ENCODE measurements around the gene ITGBL1. TPM values are rescaled to one million over a fixed set of nuclear protein-coding genes. Genes with fewer than 3 reads are reported as not detected.

The ITGBL1 gene
- total RNA-seq, 1 experiment from 2014 or later = not detected

- Mint-ChIP-seq H3K27ac (ENCODE audit: unreplicated experiment) (no peak overlapping the region), H3K36me3 (ENCODE audit: insufficient read depth, unreplicated experiment) (no peaks in the 10 kb centered on the region), H3K9me3 (ENCODE audit: low read depth, unreplicated experiment) (no peaks in the 10 kb centered on the region), H3K4me1 (ENCODE audit: low read depth, unreplicated experiment) (no peaks in the 10 kb centered on the region), H3K4me3 (ENCODE audit: low read depth, unreplicated experiment) (no peak overlapping the region), H3K27me3 (ENCODE audit: unreplicated experiment) (no peaks in the 10 kb centered on the region)
- no peak for TF ChIP-seq CTCF (IDR thresholded peaks at IDR 0.05; ENCODE audit: unreplicated experiment)
- no TSS peak for BruUV-seq (replicated peaks)
- no peak for DNase-seq
- CTCF ChIA-PET = no interaction called here
- intact Hi-C loops (cut with micrococcal nuclease; ENCODE audit: unreplicated experiment) = no loop called here
Measured at GRCh38 chr13:101645871-101646270, 193.4 kb downstream of the ITGBL1 start.

- no TSS peak for BruUV-seq (replicated peaks)
- no peak for TF ChIP-seq CTCF (IDR thresholded peaks at IDR 0.05; ENCODE audit: unreplicated experiment)
- Mint-ChIP-seq H3K36me3 (ENCODE audit: insufficient read depth, unreplicated experiment) (no peaks in the 10 kb centered on the region), H3K27ac (ENCODE audit: unreplicated experiment) (no peak overlapping the region), H3K4me1 (ENCODE audit: low read depth, unreplicated experiment) (no peaks in the 10 kb centered on the region), H3K27me3 (ENCODE audit: unreplicated experiment) (no peaks in the 10 kb centered on the region), H3K4me3 (ENCODE audit: low read depth, unreplicated experiment) (no peak overlapping the region), H3K9me3 (ENCODE audit: low read depth, unreplicated experiment) (no peaks in the 10 kb centered on the region)
- intact Hi-C loops (cut with micrococcal nuclease; ENCODE audit: unreplicated experiment) = no loop called here
- no peak for DNase-seq
- CTCF ChIA-PET = no interaction called here
Measured at GRCh38 chr13:101647760-101648159, 195.3 kb downstream of the ITGBL1 start.

- no peaks in the 10 kb centered on the region for H3K27me3 Mint-ChIP-seq (ENCODE audit: unreplicated experiment)
- H3K4me3 Mint-ChIP-seq (ENCODE audit: low read depth, unreplicated experiment) = no peak overlapping the region
- H3K4me1 Mint-ChIP-seq (ENCODE audit: low read depth, unreplicated experiment) = no peaks in the 10 kb centered on the region
- no peaks in the 10 kb centered on the region for H3K36me3 Mint-ChIP-seq (ENCODE audit: insufficient read depth, unreplicated experiment)
- TF ChIP-seq CTCF (IDR thresholded peaks at IDR 0.05; ENCODE audit: unreplicated experiment) = no peak
- intact Hi-C loops (cut with micrococcal nuclease; ENCODE audit: unreplicated experiment) = no loop called here
- no peaks in the 10 kb centered on the region for H3K9me3 Mint-ChIP-seq (ENCODE audit: low read depth, unreplicated experiment)
- BruUV-seq (replicated peaks) = no TSS peak
- CTCF ChIA-PET = no interaction called here
- no peak overlapping the region for H3K27ac Mint-ChIP-seq (ENCODE audit: unreplicated experiment)
- DNase-seq = no peak
Measured at GRCh38 chr13:101648766-101649487, 196.5 kb downstream of the ITGBL1 start.

- no TSS peak for BruUV-seq (replicated peaks)
- DNase-seq = no peak
- Mint-ChIP-seq H3K27ac (ENCODE audit: unreplicated experiment) (no peak overlapping the region), H3K4me1 (ENCODE audit: low read depth, unreplicated experiment) (no peaks in the 10 kb centered on the region), H3K27me3 (ENCODE audit: unreplicated experiment) (no peaks in the 10 kb centered on the region), H3K36me3 (ENCODE audit: insufficient read depth, unreplicated experiment) (no peaks in the 10 kb centered on the region), H3K9me3 (ENCODE audit: low read depth, unreplicated experiment) (no peaks in the 10 kb centered on the region), H3K4me3 (ENCODE audit: low read depth, unreplicated experiment) (no peak overlapping the region)
- intact Hi-C loops (cut with micrococcal nuclease; ENCODE audit: unreplicated experiment) = no loop called here
- TF ChIP-seq CTCF (IDR thresholded peaks at IDR 0.05; ENCODE audit: unreplicated experiment) = no peak
- CTCF ChIA-PET = no interaction called here
Measured at GRCh38 chr13:101649488-101650126, 197.1 kb downstream of the ITGBL1 start.

All from Calu3 (cell line).